Activated CD8-positive, alpha-beta memory T cell treated with anti-CD3 and anti-CD28 coated beads, Interleukin-2, amount 50 U/mL, for 4 hours (primary cell): ENCODE results near the gene RNF152.
A peak's percentile ranks its signal among the peaks of the same experiment; 100 is the strongest.

Source experiments
- DNase-seq: peaks from one replicate; pipeline ENCODE4 v3.0.0-alpha.2; 2020

RNF152 gene

GRCh38 chr18:61893971-61894750, 1.4 kb upstream of the RNF152 start:
- peak; percentile 70 for DNase-seq

- DNase-seq: peak; percentile 22
Measured at GRCh38 chr18:61893309-61893970, 633 bp upstream of the RNF152 start.

- DNase-seq: no peak
Measured at GRCh38 chr18:61891894-61892293, 913 bp downstream of the RNF152 start.

GRCh38 chr18:61891271-61891670, 1.5 kb downstream of the RNF152 start:
- DNase-seq: no peak

GRCh38 chr18:61890344-61890743, 2.5 kb downstream of the RNF152 start:
- no peak for DNase-seq

GRCh38 chr18:61889541-61889940, 3.3 kb downstream of the RNF152 start:
- no peak for DNase-seq

- DNase-seq: no peak
Measured at GRCh38 chr18:61888622-61889021, 4.2 kb downstream of the RNF152 start.

- no peak for DNase-seq
Measured at GRCh38 chr18:61887838-61888237, 5.0 kb downstream of the RNF152 start.

- no peak for DNase-seq
Measured at GRCh38 chr18:61883547-61883946, 9.3 kb downstream of the RNF152 start.

- DNase-seq: no peak
Measured at GRCh38 chr18:61882296-61883004, 10.4 kb downstream of the RNF152 start.

GRCh38 chr18:61876899-61877298, 15.9 kb downstream of the RNF152 start:
- DNase-seq: no peak

- DNase-seq: no peak
Measured at GRCh38 chr18:61870151-61870550, 22.7 kb downstream of the RNF152 start.

GRCh38 chr18:61869636-61870035, 23.2 kb downstream of the RNF152 start:
- DNase-seq: no peak

- no peak for DNase-seq
Measured at GRCh38 chr18:61865466-61866175, 27.2 kb downstream of the RNF152 start.

GRCh38 chr18:61861372-61861771, 31.4 kb downstream of the RNF152 start:
- DNase-seq: no peak

- no peak for DNase-seq
Measured at GRCh38 chr18:61860302-61860701, 32.5 kb downstream of the RNF152 start.

GRCh38 chr18:61859113-61859512, 33.7 kb downstream of the RNF152 start:
- no peak for DNase-seq

GRCh38 chr18:61856678-61857077, 36.1 kb downstream of the RNF152 start:
- DNase-seq: no peak

GRCh38 chr18:61855449-61856378, 37.1 kb downstream of the RNF152 start:
- DNase-seq: no peak

- DNase-seq: no peak
Measured at GRCh38 chr18:61854578-61855448, 38.0 kb downstream of the RNF152 start.

GRCh38 chr18:61853855-61854254, 39.0 kb downstream of the RNF152 start:
- DNase-seq: no peak
